ENCODE results near the gene ZNF280A. TPM values are rescaled to one million over a fixed set of nuclear protein-coding genes. Genes with fewer than 3 reads are reported as not detected.

ZNF280A gene
- total and polyA plus RNA-seq, 4 experiments from 2014 or later: not detected

DNA sequence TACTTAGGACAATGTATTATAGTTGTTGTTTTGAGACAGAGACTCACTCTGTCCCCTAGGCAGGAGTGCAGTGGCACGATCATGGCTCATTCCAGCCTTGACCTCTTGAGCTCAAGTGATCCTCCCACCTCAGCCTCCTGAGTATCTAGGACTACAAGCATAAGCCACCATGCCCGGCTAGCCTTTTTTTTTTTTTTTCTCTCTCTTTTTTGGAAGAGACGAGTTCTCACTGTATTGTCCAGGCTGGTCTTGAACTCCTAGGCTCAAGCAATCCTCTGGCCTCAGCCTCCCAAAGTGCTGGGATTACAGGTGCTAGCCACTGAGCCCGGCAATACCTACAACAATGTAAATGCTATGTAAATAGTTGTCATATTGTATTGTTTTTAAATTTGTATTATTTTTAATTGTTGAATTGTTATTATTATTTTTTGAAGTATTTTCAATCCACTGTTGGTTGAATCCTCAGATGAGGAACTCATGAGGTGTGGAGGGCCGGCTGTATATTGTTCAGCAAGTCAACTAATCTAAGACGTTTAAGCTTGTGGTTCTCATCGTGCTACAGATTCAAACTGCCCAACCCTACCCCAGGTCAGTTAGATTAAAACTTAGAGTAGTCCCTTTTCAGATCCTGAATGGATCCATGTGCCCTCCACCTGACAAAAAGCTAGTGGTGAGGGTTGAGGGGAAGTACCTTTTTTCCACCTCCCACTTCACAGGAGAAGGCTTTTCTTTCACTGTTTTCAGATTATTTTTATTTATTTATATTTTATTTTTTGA is 11.9 kb upstream of the ZNF280A start:
- H3K4me3 ChIP-seq (ENCODE audit: low read length in 2 of 2): no peak overlapping the region
- Mint-ChIP-seq H3K27me3 (peaks cover 12 to 13% of the 10 kb centered on the region in 2 donors), H3K4me1 (no peaks in the 10 kb centered on the region), H3K27ac (no peak overlapping the region), H3K9me3 (no peaks in the 10 kb centered on the region), H3K4me3 (no peak overlapping the region), H3K36me3 (no peaks in the 10 kb centered on the region)
- H3K36me3 ChIP-seq (ENCODE audit: insufficient read depth, low read length): no peaks in the 10 kb centered on the region
- intact Hi-C loops (cut with micrococcal nuclease): no loop called here
- H3K4me1 ChIP-seq (ENCODE audit: insufficient read depth, low read length): no peaks in the 10 kb centered on the region
- DNase-seq: no peak
- H3K27me3 ChIP-seq (ENCODE audit: insufficient read depth, low read length): no peaks in the 10 kb centered on the region
- H3K9me3 ChIP-seq (ENCODE audit: control insufficient read depth in 1 of 2, low read length in 2 of 2): no peaks in the 10 kb centered on the region
- H3K27ac ChIP-seq (ENCODE audit: low read depth, low read length): no peak overlapping the region
- CTCF ChIA-PET (ENCODE audit: partially characterized antibody): no interaction called here
- POLR2A ChIA-PET (ENCODE audit: partially characterized antibody): no interaction called here

DNA sequence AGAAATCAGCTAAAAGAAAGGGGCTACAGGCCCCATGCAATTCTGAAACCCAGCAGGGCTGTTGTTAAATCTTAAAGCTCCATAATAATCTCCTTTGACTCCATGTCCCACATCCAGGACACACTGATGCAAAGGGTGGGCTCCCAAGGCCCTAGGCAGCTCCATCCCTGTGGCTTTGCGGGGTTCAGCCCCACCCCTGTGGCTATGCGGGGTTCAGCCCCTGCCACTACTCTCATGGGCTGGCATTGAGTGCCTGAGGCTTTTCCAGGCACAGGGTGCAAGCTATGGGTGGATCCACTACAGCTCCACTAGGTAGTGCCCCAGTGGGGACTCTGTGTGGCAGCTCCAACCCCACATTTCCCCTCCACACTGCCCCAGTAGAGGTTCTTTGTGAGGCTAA is 8.7 kb upstream of the ZNF280A start:
- Mint-ChIP-seq H3K4me1 (no peaks in the 10 kb centered on the region), H3K27ac (no peak overlapping the region), H3K27me3 (peaks cover 13 to 21% of the 10 kb centered on the region in 2 donors), H3K36me3 (no peaks in the 10 kb centered on the region), H3K4me3 (no peak overlapping the region), H3K9me3 (no peaks in the 10 kb centered on the region)
- no peaks in the 10 kb centered on the region for H3K36me3 ChIP-seq (ENCODE audit: insufficient read depth, low read length)
- intact Hi-C loops (cut with micrococcal nuclease): no loop called here
- H3K27ac ChIP-seq (ENCODE audit: low read depth, low read length): no peak overlapping the region
- no peak for DNase-seq
- no peaks in the 10 kb centered on the region for H3K9me3 ChIP-seq (ENCODE audit: control insufficient read depth in 1 of 2, low read length in 2 of 2)
- no peaks in the 10 kb centered on the region for H3K27me3 ChIP-seq (ENCODE audit: insufficient read depth, low read length)
- H3K4me3 ChIP-seq (ENCODE audit: low read length in 2 of 2): no peak overlapping the region
- H3K4me1 ChIP-seq (ENCODE audit: insufficient read depth, low read length): no peaks in the 10 kb centered on the region
- POLR2A ChIA-PET (ENCODE audit: partially characterized antibody): no interaction called here
- CTCF ChIA-PET (ENCODE audit: partially characterized antibody): no interaction called here

DNA sequence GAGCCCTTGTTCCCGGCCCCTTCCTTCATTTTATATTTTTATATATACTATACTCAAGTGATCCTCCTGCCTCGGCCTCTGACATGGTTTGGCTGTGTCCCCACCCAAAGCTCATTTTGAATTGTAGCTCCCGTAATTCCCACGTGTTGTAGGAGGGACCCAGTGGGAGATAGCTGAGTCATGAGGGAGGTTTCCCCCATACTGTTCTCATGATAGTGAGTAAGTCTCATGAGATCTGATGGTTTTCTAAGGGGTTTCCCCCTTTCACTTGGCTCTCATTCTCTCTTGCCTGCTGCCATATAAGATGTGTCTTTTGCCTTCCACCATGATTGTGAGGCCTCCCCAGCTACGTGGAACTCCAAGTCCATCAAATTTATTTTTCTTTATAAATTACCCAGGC is 7.2 kb upstream of the ZNF280A start:
- Histone ChIP-seq H3K4me3 (ENCODE audit: low read length in 2 of 2) (no peak overlapping the region), H3K36me3 (ENCODE audit: insufficient read depth, low read length) (no peaks in the 10 kb centered on the region), H3K9me3 (ENCODE audit: control insufficient read depth in 1 of 2, low read length in 2 of 2) (no peaks in the 10 kb centered on the region), H3K27ac (ENCODE audit: low read depth, low read length) (no peak overlapping the region), H3K27me3 (ENCODE audit: insufficient read depth, low read length) (no peaks in the 10 kb centered on the region), H3K4me1 (ENCODE audit: insufficient read depth, low read length) (no peaks in the 10 kb centered on the region)
- Mint-ChIP-seq H3K4me1 (no peaks in the 10 kb centered on the region), H3K9me3 (peaks cover 0 to 2% (median 0%) of the 10 kb centered on the region in 8 donors), H3K27me3 (peaks cover 10 to 25% of the 10 kb centered on the region in 2 donors), H3K36me3 (no peaks in the 10 kb centered on the region), H3K4me3 (no peak overlapping the region), H3K27ac (no peak overlapping the region)
- DNase-seq: no peak
- ChIA-PET CTCF (ENCODE audit: partially characterized antibody) (interaction anchor here (0.9 to 1.2 kb wide), 2 partner anchors 18 to 23 kb away, joined by 3 read pairs; no protein-coding TSS in a partner anchor), POLR2A (ENCODE audit: partially characterized antibody) (no interaction called here)
- intact Hi-C loops (cut with micrococcal nuclease): no loop called here

DNA sequence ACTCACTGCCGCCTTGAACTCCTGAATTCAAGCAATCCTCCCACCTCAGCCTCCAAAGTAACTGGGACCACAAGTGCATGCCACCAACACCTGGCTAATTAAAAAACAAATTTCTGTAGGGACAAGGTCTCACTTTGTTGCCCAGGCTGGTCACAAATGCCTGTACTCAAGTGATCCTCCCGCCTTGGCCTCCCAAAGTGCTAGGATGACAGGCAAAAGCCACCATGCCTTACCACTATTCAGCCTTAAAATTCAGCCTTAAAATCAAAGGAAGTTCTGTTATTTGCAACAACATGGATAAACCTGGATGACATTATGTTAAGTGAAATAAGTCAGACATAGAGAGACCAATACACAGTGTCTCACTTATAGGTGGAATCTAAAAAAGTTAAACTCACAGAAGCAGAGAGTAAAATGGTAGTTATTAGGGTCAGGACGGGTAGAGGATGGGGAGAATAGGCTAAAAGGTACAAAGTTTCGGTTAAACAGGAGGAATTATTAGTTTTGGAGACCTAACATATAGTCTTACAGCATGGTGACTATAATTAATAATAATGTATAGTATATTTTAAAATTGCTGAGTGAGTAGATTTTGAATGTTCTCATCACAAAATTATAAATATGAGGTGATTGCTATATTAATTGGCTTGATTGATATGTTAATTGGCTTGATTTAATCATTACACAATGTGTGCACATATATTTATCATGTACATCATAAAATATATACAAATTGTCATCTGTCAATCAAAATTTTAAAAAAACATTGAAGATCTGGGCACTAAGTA is 6.2 kb upstream of the ZNF280A start:
- Mint-ChIP-seq H3K27me3 (peaks cover 10 to 25% of the 10 kb centered on the region in 2 donors), H3K36me3 (no peaks in the 10 kb centered on the region), H3K4me1 (no peaks in the 10 kb centered on the region), H3K27ac (no peak overlapping the region), H3K9me3 (peaks cover 0 to 2% (median 0%) of the 10 kb centered on the region in 8 donors), H3K4me3 (no peak overlapping the region)
- H3K4me1 ChIP-seq (ENCODE audit: insufficient read depth, low read length): peaks cover 6% of the 10 kb centered on the region
- ChIA-PET CTCF (ENCODE audit: partially characterized antibody) (interaction anchor here (0.9 kb wide), 1 partner anchor 22 kb away, joined by 3 read pairs; no protein-coding TSS in a partner anchor), POLR2A (ENCODE audit: partially characterized antibody) (no interaction called here)
- no peak overlapping the region for H3K4me3 ChIP-seq (ENCODE audit: low read length in 2 of 2)
- DNase-seq: no peak
- no peaks in the 10 kb centered on the region for H3K9me3 ChIP-seq (ENCODE audit: control insufficient read depth in 1 of 2, low read length in 2 of 2)
- intact Hi-C loops (cut with micrococcal nuclease): no loop called here
- no peaks in the 10 kb centered on the region for H3K36me3 ChIP-seq (ENCODE audit: insufficient read depth, low read length)
- H3K27ac ChIP-seq (ENCODE audit: low read depth, low read length): no peak overlapping the region
- H3K27me3 ChIP-seq (ENCODE audit: insufficient read depth, low read length): no peaks in the 10 kb centered on the region

DNA sequence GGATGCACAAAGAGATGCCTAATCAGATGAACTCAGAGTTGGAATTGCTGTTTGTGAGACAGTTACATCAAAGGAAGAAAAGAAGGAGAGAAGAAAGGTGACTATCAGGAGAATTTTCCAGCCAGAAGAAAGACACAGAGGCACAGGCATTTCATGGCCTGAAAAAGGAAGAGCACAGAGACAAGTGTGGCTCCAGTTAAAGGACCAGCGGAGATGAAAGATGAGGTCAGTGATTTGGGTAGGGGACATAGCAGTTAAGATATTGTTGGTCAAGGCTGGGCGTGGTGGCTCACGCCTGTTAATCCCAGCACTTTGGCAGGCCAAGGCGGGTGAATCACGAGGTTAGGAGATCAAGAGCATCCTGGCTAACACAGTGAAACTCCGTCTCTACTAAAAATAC is 3.4 kb upstream of the ZNF280A start:
- H3K27ac Mint-ChIP-seq: no peak overlapping the region
- H3K4me1 Mint-ChIP-seq: peaks cover 0 to 4% (median 0%) of the 10 kb centered on the region in 4 donors
- H3K27me3 ChIP-seq (ENCODE audit: insufficient read depth, low read length): no peaks in the 10 kb centered on the region
- H3K4me1 ChIP-seq (ENCODE audit: insufficient read depth, low read length): peaks cover 15% of the 10 kb centered on the region
- POLR2A ChIA-PET (ENCODE audit: partially characterized antibody): no interaction called here
- H3K4me3 ChIP-seq (ENCODE audit: low read length in 2 of 2): no peak overlapping the region
- peaks cover 7 to 20% of the 10 kb centered on the region in 2 donors for H3K27me3 Mint-ChIP-seq
- CTCF ChIA-PET (ENCODE audit: partially characterized antibody): no interaction called here
- no peaks in the 10 kb centered on the region for H3K36me3 Mint-ChIP-seq
- H3K9me3 Mint-ChIP-seq: peaks cover 0 to 2% (median 0%) of the 10 kb centered on the region in 8 donors
- H3K27ac ChIP-seq (ENCODE audit: low read depth, low read length): no peak overlapping the region
- no peak overlapping the region for H3K4me3 Mint-ChIP-seq
- no peak for DNase-seq
- H3K9me3 ChIP-seq (ENCODE audit: control insufficient read depth in 1 of 2, low read length in 2 of 2): no peaks in the 10 kb centered on the region
- no peaks in the 10 kb centered on the region for H3K36me3 ChIP-seq (ENCODE audit: insufficient read depth, low read length)
- intact Hi-C loops (cut with micrococcal nuclease): no loop called here

DNA sequence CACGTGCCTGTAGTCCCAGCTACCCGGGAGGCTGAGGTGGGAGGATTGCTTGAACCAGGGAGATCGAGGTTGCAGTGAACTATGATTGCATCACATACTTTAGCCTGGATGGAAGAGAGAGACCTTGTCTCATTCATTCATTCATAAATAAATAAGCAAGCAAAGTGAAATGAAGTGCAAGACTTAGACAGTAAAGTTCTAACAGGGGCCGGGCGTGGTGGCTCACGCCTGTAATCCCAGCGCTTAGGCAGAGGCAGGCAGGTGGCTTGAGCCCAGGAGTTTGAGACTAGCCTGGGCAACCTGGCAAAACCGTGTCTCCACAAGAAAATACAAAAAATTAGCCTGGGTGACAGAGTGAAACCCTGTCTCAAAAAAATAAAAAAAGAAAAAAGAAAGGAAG is 1.6 kb upstream of the ZNF280A start:
- H3K27ac Mint-ChIP-seq: peak overlapping the region in 1 of 7 donors; percentile 6
- CTCF ChIA-PET (ENCODE audit: partially characterized antibody): no interaction called here
- no peaks in the 10 kb centered on the region for H3K36me3 Mint-ChIP-seq
- no peak for DNase-seq
- Histone ChIP-seq H3K27me3 (ENCODE audit: insufficient read depth, low read length) (no peaks in the 10 kb centered on the region), H3K27ac (ENCODE audit: low read depth, low read length) (no peak overlapping the region), H3K36me3 (ENCODE audit: insufficient read depth, low read length) (no peaks in the 10 kb centered on the region), H3K9me3 (ENCODE audit: control insufficient read depth in 1 of 2, low read length in 2 of 2) (no peaks in the 10 kb centered on the region), H3K4me3 (ENCODE audit: low read length in 2 of 2) (no peak overlapping the region), H3K4me1 (ENCODE audit: insufficient read depth, low read length) (peaks cover 15% of the 10 kb centered on the region)
- no peak overlapping the region for H3K4me3 Mint-ChIP-seq
- POLR2A ChIA-PET (ENCODE audit: partially characterized antibody): interaction anchor here (0.6 kb wide), 1 partner anchor 1485 kb away, joined by 3 read pairs; no protein-coding TSS in a partner anchor
- intact Hi-C loops (cut with micrococcal nuclease): no loop called here
- H3K27me3 Mint-ChIP-seq: peaks cover 7 to 22% of the 10 kb centered on the region in 2 donors
- peaks cover 0 to 4% (median 0%) of the 10 kb centered on the region in 4 donors for H3K4me1 Mint-ChIP-seq
- peaks cover 0 to 2% (median 0%) of the 10 kb centered on the region in 8 donors for H3K9me3 Mint-ChIP-seq
